ENCODE data around the gene PTPN4.

PTPN4 gene

DNA sequence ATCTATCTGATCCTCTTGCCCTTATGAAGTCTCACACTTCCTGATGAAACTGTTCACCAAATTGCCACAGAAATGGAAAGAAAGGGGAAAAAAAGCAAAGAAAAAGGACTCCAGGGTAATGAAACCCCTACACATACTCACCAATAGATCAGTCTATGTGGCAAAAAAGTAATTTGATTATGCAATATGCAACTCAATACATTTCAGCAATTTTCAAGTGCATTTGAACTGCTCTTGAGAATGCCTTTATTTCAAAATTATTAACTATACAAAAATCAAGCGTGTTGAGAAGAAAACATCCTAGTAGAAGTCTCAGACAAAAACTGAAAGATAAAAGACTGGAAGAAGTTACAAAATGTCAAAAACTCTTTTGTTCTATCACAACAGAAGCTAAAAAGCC is 32.2 kb upstream of the PTPN4 start:
- Histone ChIP-seq H3K27me3 (ENCODE audit: low read depth, low read length) (peaks cover 5% of the 10 kb centered on the region; the same call in 1 of the 2 replicates), H3K4me2 (ENCODE audit: low read length) (no peak overlapping the region), H3K4me1 (ENCODE audit: low read length) (no peaks in the 10 kb centered on the region), H3K9ac (ENCODE audit: low read length) (no peak overlapping the region), H3K79me2 (ENCODE audit: low read length) (no peaks in the 10 kb centered on the region), H2AFZ (ENCODE audit: low read depth, low read length) (no peak overlapping the region), H3K9me3 (ENCODE audit: insufficient read depth, low read length) (no peaks in the 10 kb centered on the region), H4K20me1 (ENCODE audit: insufficient read depth, low read length) (no peaks in the 10 kb centered on the region), H3K36me3 (replicated peaks; ENCODE audit: low read depth, low read length) (no peaks in the 10 kb centered on the region), H3K4me3 (ENCODE audit: low read length) (no peak overlapping the region), H3K27ac (ENCODE audit: low read length) (no peak overlapping the region)
- no peak for TF ChIP-seq EZH2phosphoT487 (IDR thresholded peaks at IDR 0.05; ENCODE audit: low read depth)
- TF ChIP-seq, protein P1, sequence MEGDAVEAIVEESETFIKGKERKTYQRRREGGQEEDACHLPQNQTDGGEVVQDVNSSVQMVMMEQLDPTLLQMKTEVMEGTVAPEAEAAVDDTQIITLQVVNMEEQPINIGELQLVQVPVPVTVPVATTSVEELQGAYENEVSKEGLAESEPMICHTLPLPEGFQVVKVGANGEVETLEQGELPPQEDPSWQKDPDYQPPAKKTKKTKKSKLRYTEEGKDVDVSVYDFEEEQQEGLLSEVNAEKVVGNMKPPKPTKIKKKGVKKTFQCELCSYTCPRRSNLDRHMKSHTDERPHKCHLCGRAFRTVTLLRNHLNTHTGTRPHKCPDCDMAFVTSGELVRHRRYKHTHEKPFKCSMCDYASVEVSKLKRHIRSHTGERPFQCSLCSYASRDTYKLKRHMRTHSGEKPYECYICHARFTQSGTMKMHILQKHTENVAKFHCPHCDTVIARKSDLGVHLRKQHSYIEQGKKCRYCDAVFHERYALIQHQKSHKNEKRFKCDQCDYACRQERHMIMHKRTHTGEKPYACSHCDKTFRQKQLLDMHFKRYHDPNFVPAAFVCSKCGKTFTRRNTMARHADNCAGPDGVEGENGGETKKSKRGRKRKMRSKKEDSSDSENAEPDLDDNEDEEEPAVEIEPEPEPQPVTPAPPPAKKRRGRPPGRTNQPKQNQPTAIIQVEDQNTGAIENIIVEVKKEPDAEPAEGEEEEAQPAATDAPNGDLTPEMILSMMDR (IDR thresholded peaks at IDR 0.05; ENCODE audit: low read depth, low read length), result no peak

DNA sequence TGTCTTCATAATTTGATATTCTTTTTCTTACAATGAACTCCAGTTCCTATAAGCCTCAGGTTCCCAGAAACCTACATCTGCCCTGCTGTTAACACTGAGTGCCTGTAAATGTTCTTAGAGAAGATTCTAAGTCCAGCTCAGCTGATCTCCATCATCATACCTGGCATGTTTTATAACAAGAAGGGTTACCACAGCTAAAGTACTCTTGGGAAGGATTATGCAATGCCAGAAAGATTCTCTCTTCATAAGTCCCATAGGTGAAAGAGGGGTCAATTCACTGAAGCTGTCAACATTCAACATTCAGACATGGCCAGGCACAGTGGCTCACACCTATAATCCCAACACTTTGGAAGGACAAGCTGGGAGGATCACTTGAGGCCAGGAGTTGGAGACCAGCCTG is 31.3 kb upstream of the PTPN4 start:
- Histone ChIP-seq H3K4me1 (ENCODE audit: low read length) (no peaks in the 10 kb centered on the region), H3K27me3 (ENCODE audit: low read depth, low read length) (peaks cover 5% of the 10 kb centered on the region; the same call in 1 of the 2 replicates), H3K79me2 (ENCODE audit: low read length) (no peaks in the 10 kb centered on the region), H3K9me3 (ENCODE audit: insufficient read depth, low read length) (no peaks in the 10 kb centered on the region), H3K9ac (ENCODE audit: low read length) (no peak overlapping the region), H4K20me1 (ENCODE audit: insufficient read depth, low read length) (no peaks in the 10 kb centered on the region), H3K27ac (ENCODE audit: low read length) (no peak overlapping the region), H3K4me2 (ENCODE audit: low read length) (no peak overlapping the region), H2AFZ (ENCODE audit: low read depth, low read length) (no peak overlapping the region), H3K4me3 (ENCODE audit: low read length) (no peak overlapping the region), H3K36me3 (replicated peaks; ENCODE audit: low read depth, low read length) (no peaks in the 10 kb centered on the region)
- TF ChIP-seq, protein P1 (IDR thresholded peaks at IDR 0.05; ENCODE audit: low read depth, low read length), result no peak
- TF ChIP-seq EZH2phosphoT487 (IDR thresholded peaks at IDR 0.05; ENCODE audit: low read depth), result no peak

DNA sequence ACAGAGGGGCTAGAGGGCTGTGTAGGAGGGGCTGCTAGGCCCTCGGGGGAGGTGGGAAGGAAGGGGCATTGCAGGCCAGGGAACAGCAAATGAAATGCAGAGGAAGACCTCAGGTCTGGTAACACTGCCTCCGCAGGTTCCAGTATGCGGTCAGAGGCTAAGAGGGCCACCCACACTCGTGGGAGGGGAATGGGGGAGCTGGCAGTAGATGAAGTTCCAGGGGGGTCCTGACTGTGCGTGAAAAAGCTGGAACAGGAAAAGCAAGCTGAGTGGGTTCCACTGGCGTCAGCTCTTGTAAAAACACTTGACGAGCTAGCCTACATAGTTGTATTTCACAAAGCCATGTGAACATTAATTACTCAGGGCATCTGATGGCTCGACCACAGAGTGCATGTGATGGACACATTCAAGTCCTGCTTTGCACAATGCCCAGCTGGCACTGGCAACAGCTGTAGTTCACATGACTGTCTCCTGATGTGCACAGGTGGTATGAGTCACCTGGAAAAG is 29.0 kb upstream of the PTPN4 start:
- Histone ChIP-seq H3K27me3 (ENCODE audit: low read depth, low read length) (peaks cover 9% of the 10 kb centered on the region; the same call in 1 of the 2 replicates), H3K4me1 (ENCODE audit: low read length) (peaks cover 4% of the 10 kb centered on the region; the same call in 1 of the 2 replicates), H3K4me2 (ENCODE audit: low read length) (no peak overlapping the region)

DNA sequence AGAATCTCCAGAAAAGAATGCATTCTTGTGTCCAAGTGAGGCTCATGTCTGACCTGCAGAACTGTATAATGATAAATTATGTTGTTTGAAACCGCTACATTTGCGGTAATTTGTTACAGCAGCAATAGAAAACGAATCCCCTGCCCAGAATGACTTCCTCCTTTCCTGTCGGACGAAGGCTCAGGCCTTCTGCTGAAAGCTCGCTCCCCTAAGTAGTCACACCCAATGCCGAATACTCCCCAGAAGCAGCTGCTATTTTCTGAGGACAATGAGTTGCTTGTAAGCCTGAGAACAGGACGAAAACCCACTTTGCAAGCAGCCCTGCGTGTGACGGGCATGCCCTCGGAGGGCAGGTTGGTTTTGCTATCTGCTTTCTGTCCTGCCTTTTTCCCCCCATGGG is 27.7 kb upstream of the PTPN4 start:
- Histone ChIP-seq H3K4me3 (ENCODE audit: low read length) (no peak overlapping the region), H3K4me1 (ENCODE audit: low read length) (peaks cover 4% of the 10 kb centered on the region; the same call in 1 of the 2 replicates), H3K4me2 (ENCODE audit: low read length) (no peak overlapping the region), H3K9me3 (ENCODE audit: insufficient read depth, low read length) (no peaks in the 10 kb centered on the region), H3K79me2 (ENCODE audit: low read length) (no peaks in the 10 kb centered on the region), H4K20me1 (ENCODE audit: insufficient read depth, low read length) (no peaks in the 10 kb centered on the region), H2AFZ (ENCODE audit: low read depth, low read length) (no peak overlapping the region), H3K27ac (ENCODE audit: low read length) (no peak overlapping the region), H3K36me3 (replicated peaks; ENCODE audit: low read depth, low read length) (no peaks in the 10 kb centered on the region), H3K27me3 (ENCODE audit: low read depth, low read length) (peaks cover 14% of the 10 kb centered on the region), H3K9ac (ENCODE audit: low read length) (no peak overlapping the region)
- TF ChIP-seq, protein P1 (IDR thresholded peaks at IDR 0.05; ENCODE audit: low read depth, low read length), result no peak
- no peak for TF ChIP-seq EZH2phosphoT487 (IDR thresholded peaks at IDR 0.05; ENCODE audit: low read depth)

More for the DNA sequence above, 29.0 kb upstream of the PTPN4 start:
- Histone ChIP-seq H3K9me3 (ENCODE audit: insufficient read depth, low read length) (no peaks in the 10 kb centered on the region), H3K79me2 (ENCODE audit: low read length) (no peaks in the 10 kb centered on the region), H2AFZ (ENCODE audit: low read depth, low read length) (no peak overlapping the region), H3K36me3 (replicated peaks; ENCODE audit: low read depth, low read length) (no peaks in the 10 kb centered on the region), H3K9ac (ENCODE audit: low read length) (no peak overlapping the region), H4K20me1 (ENCODE audit: insufficient read depth, low read length) (no peaks in the 10 kb centered on the region), H3K4me3 (ENCODE audit: low read length) (no peak overlapping the region), H3K27ac (ENCODE audit: low read length) (no peak overlapping the region)
- TF ChIP-seq, protein P1 (IDR thresholded peaks at IDR 0.05; ENCODE audit: low read depth, low read length), result no peak
- no peak for TF ChIP-seq EZH2phosphoT487 (IDR thresholded peaks at IDR 0.05; ENCODE audit: low read depth)

Data from OCI-LY3 (cell line).